Measurements from ENCODE around the gene CORIN.

GRCh38 chr4:47669946-47670345, 167.9 kb downstream of the CORIN start:
- TF ChIP-seq CTCF (IDR thresholded peaks at IDR 0.05) (no peak), POLR2AphosphoS5 (IDR thresholded peaks at IDR 0.05) (no peak)

Measured in breast epithelium (tissue), 3 donors.